HUES64 (cell line): Measurements from ENCODE around the gene DIP2A.
"Not testable (repeated sequence)": the region's sequence is repeated elsewhere in the genome, so short reads cannot be mapped to it uniquely, and the experiment has no call there.

Experiments used
- H3K27ac ChIP-seq: 2 replicates; pipeline ENCODE4 v1.7.0; 2013; ENCODE audit warnings: low read depth, low read length, inconsistent platforms
- H3K27me3 ChIP-seq: 2 replicates; pipeline ENCODE4 v1.6.1; 2013; ENCODE audit warnings: mild to moderate bottlenecking, low read length; ENCODE audit not compliant: insufficient read depth
- H3K36me3 ChIP-seq: 2 replicates; pipeline ENCODE4 v1.6.1; 2013; ENCODE audit warnings: mild to moderate bottlenecking, low read length; ENCODE audit not compliant: insufficient read depth
- H3K4me1 ChIP-seq: 2 replicates; pipeline ENCODE4 v1.6.1; 2013; ENCODE audit warnings: mild to moderate bottlenecking, low read length, moderate library complexity; ENCODE audit not compliant: insufficient read depth
- H3K4me3 ChIP-seq: 2 replicates; pipeline ENCODE4 v1.5.1; 2013; ENCODE audit warnings: mild to moderate bottlenecking, low read length, moderate library complexity
- H3K9ac ChIP-seq: 2 replicates; pipeline ENCODE4 v1.6.1; 2013; ENCODE audit warnings: mild to moderate bottlenecking, low read depth, low read length
- H3K9me3 ChIP-seq: 2 replicates; pipeline ENCODE4 v1.6.1; 2013; ENCODE audit warnings: low read depth, low read length; ENCODE audit not compliant: insufficient read depth
- WGBS: fragments of 150-250, 120-280 bp; methylation state at CpG from one replicate; pipeline ENCODE4 v1.1.7; 2013; ENCODE audit warnings: missing lambda C conversion rate; 5-methylcytosine and 5-hydroxymethylcytosine counted together

DIP2A gene

GRCh38 chr21:46572850-46573249, 114.2 kb downstream of the DIP2A start:
- Histone ChIP-seq H3K4me1 (no peaks in the 10 kb centered on the region), H3K36me3 (peaks cover 37% of the 10 kb centered on the region), H3K4me3 (no peak overlapping the region), H3K27ac (no peak overlapping the region), H3K27me3 (no peaks in the 10 kb centered on the region), H3K9me3 (no peaks in the 10 kb centered on the region), H3K9ac (no peak overlapping the region)
- 100% methylated on average over 1 of the region's 1 CpG for WGBS

GRCh38 chr21:46577786-46578185, 119.1 kb downstream of the DIP2A start:
- WGBS, result 94% methylated on average over 5 of the region's 5 CpGs
- not testable (repeated sequence) for H3K36me3 ChIP-seq, H3K4me1 ChIP-seq

GRCh38 chr21:46579394-46579793, 120.7 kb downstream of the DIP2A start:
- H3K36me3 ChIP-seq, H3K27ac ChIP-seq, H3K4me1 ChIP-seq, H3K27me3 ChIP-seq, H3K9ac ChIP-seq, H3K4me3 ChIP-seq: not testable (repeated sequence)
- peaks cover 29% of the 10 kb centered on the region for H3K9me3 ChIP-seq
- WGBS, result 89% methylated on average over 2 of the region's 2 CpGs

More at GRCh38 chr21:46577786-46578185, 119.1 kb downstream of the DIP2A start:
- H3K4me3 ChIP-seq, H3K27ac ChIP-seq, H3K27me3 ChIP-seq, H3K9ac ChIP-seq: not testable (repeated sequence)
- H3K9me3 ChIP-seq, result peaks cover 17% of the 10 kb centered on the region

- Histone ChIP-seq H3K9me3 (peaks cover 29% of the 10 kb centered on the region), H3K27ac (no peak overlapping the region), H3K9ac (no peak overlapping the region), H3K27me3 (no peaks in the 10 kb centered on the region), H3K36me3 (no peaks in the 10 kb centered on the region; the same call in 1 of the 2 replicates), H3K4me3 (no peak overlapping the region), H3K4me1 (no peaks in the 10 kb centered on the region)
- 92% methylated on average over 5 of the region's 5 CpGs for WGBS
These were observed 123.2 kb downstream of the DIP2A start for GRCh38 chr21:46581780-46582307.

- H3K9me3 ChIP-seq, result peaks cover 23% of the 10 kb centered on the region
- H3K4me3 ChIP-seq, result no peak overlapping the region
- no peak overlapping the region for H3K9ac ChIP-seq
- H3K27ac ChIP-seq, result no peak overlapping the region
- H3K36me3 ChIP-seq, result no peaks in the 10 kb centered on the region; the same call in 1 of the 2 replicates
- 94% methylated on average over 7 of the region's 7 CpGs for WGBS
- no peaks in the 10 kb centered on the region for H3K27me3 ChIP-seq
- H3K4me1 ChIP-seq, result no peaks in the 10 kb centered on the region
These were observed 126.7 kb downstream of the DIP2A start for GRCh38 chr21:46585191-46585953.

- Histone ChIP-seq H3K9me3 (peaks cover 27% of the 10 kb centered on the region), H3K4me3 (no peak overlapping the region), H3K4me1 (peaks cover 5% of the 10 kb centered on the region; the same call in 1 of the 2 replicates), H3K27ac (no peak overlapping the region), H3K36me3 (no peaks in the 10 kb centered on the region), H3K9ac (no peak overlapping the region), H3K27me3 (no peaks in the 10 kb centered on the region)
- WGBS, result 91% methylated on average over 8 of the region's 8 CpGs
These were observed 135.6 kb downstream of the DIP2A start for GRCh38 chr21:46594276-46594675.

- peaks cover 26% of the 10 kb centered on the region for H3K9me3 ChIP-seq
- no peak overlapping the region for H3K9ac ChIP-seq
- WGBS, result 88% methylated on average over 1 of the region's 1 CpG
- no peaks in the 10 kb centered on the region for H3K27me3 ChIP-seq
- H3K4me1 ChIP-seq, result peaks cover 8% of the 10 kb centered on the region; the same call in 1 of the 2 replicates
- no peak overlapping the region for H3K4me3 ChIP-seq
- H3K27ac ChIP-seq, result no peak overlapping the region
- H3K36me3 ChIP-seq, result no peaks in the 10 kb centered on the region
These were observed 137.5 kb downstream of the DIP2A start for GRCh38 chr21:46596201-46596600.

GRCh38 chr21:46597031-46597430, 138.3 kb downstream of the DIP2A start:
- Histone ChIP-seq H3K27me3 (no peaks in the 10 kb centered on the region), H3K9me3 (peaks cover 26% of the 10 kb centered on the region), H3K36me3 (no peaks in the 10 kb centered on the region), H3K9ac (no peak overlapping the region), H3K4me3 (no peak overlapping the region), H3K27ac (no peak overlapping the region), H3K4me1 (peaks cover 8% of the 10 kb centered on the region; the same call in 1 of the 2 replicates)
- 94% methylated on average over 8 of the region's 8 CpGs for WGBS

GRCh38 chr21:46597896-46598343, 139.2 kb downstream of the DIP2A start:
- Histone ChIP-seq H3K9ac (no peak overlapping the region), H3K27ac (no peak overlapping the region), H3K4me1 (peaks cover 12% of the 10 kb centered on the region), H3K27me3 (no peaks in the 10 kb centered on the region), H3K9me3 (peaks cover 26% of the 10 kb centered on the region), H3K36me3 (no peaks in the 10 kb centered on the region), H3K4me3 (no peak overlapping the region)
- WGBS, result 95% methylated on average over 20 of the region's 20 CpGs

- H3K36me3 ChIP-seq, result no peaks in the 10 kb centered on the region
- H3K9ac ChIP-seq, result 0 out of 2 replicates have a peak overlapping the region, but pooled peaks have one; percentile 41
- peaks cover 20% of the 10 kb centered on the region for H3K4me1 ChIP-seq
- H3K9me3 ChIP-seq, result peaks cover 17% of the 10 kb centered on the region
- H3K27me3 ChIP-seq, result no peaks in the 10 kb centered on the region
- H3K4me3 ChIP-seq, result no peak overlapping the region
- no peak overlapping the region; the same call in 1 of the 2 replicates for H3K27ac ChIP-seq
- WGBS, result 93% methylated on average over 38 of the region's 38 CpGs
These were observed 140.2 kb downstream of the DIP2A start for GRCh38 chr21:46598581-46599572.

- Histone ChIP-seq H3K27ac (no peak overlapping the region), H3K36me3 (no peaks in the 10 kb centered on the region), H3K9ac (no peak overlapping the region), H3K27me3 (no peaks in the 10 kb centered on the region), H3K4me1 (peaks cover 32% of the 10 kb centered on the region), H3K9me3 (peaks cover 5% of the 10 kb centered on the region), H3K4me3 (no peak overlapping the region)
- 93% methylated on average over 3 of the region's 5 CpGs for WGBS
These were observed 141.6 kb downstream of the DIP2A start for GRCh38 chr21:46600305-46600704.
